ENCODE measurements around the gene ERC2.
"Not testable (repeated sequence)": the region's sequence is repeated elsewhere in the genome, so short reads cannot be mapped to it uniquely, and the experiment has no call there.

ERC2 gene

DNA sequence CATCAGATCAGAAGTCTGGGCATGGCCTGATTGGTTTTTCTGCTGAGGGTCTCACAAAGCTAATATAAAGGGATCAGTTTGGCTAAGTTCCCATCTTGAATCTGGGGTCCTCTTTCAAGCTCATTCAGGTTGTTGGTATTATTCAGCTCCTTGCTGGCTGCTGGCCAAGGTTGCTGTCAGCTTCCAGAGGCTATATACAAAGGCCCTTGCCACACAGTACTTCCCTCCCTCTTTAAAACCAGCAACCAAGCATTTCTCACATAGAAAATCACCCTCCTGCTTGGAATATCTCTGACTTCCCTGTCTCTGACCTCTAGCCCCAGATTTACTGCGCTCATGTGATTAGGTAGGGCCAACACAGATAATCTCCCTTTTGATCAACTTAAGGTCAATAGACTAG is 442.9 kb downstream of the ERC2 start:
- DNase-seq (ENCODE audit: low spot score) (no peak), ATAC-seq (ENCODE audit: low read depth) (no peak)
- Histone ChIP-seq H3K27ac (ENCODE audit: poor library complexity, severe bottlenecking) (no peak overlapping the region), H3K4me1 (ENCODE audit: insufficient read depth, poor library complexity, severe bottlenecking) (no peaks in the 10 kb centered on the region), H3K27me3 (ENCODE audit: insufficient read depth, poor library complexity, severe bottlenecking) (peaks cover 4% of the 10 kb centered on the region), H3K4me3 (ENCODE audit: severe bottlenecking) (no peak overlapping the region), H3K36me3 (ENCODE audit: low read depth) (no peaks in the 10 kb centered on the region), H3K9me3 (ENCODE audit: severe bottlenecking) (no peaks in the 10 kb centered on the region)
- no peak for TF ChIP-seq CTCF (IDR thresholded peaks at IDR 0.05; ENCODE audit: poor library complexity, severe bottlenecking)

- ATAC-seq (ENCODE audit: low read depth) (no peak), DNase-seq (ENCODE audit: low spot score) (no peak)
- TF ChIP-seq CTCF (IDR thresholded peaks at IDR 0.05; ENCODE audit: poor library complexity, severe bottlenecking): no peak
- peaks cover 4% of the 10 kb centered on the region for H3K27me3 ChIP-seq (ENCODE audit: insufficient read depth, poor library complexity, severe bottlenecking)
- H3K4me1 ChIP-seq (ENCODE audit: insufficient read depth, poor library complexity, severe bottlenecking): no peaks in the 10 kb centered on the region
- H3K27ac ChIP-seq (ENCODE audit: poor library complexity, severe bottlenecking): no peak overlapping the region
- H3K9me3 ChIP-seq (ENCODE audit: severe bottlenecking): no peaks in the 10 kb centered on the region
- no peaks in the 10 kb centered on the region for H3K36me3 ChIP-seq (ENCODE audit: low read depth)
- no peak overlapping the region for H3K4me3 ChIP-seq (ENCODE audit: severe bottlenecking)
These were observed 444.7 kb downstream of the ERC2 start for GRCh38 chr3:56023546-56023945.

DNA sequence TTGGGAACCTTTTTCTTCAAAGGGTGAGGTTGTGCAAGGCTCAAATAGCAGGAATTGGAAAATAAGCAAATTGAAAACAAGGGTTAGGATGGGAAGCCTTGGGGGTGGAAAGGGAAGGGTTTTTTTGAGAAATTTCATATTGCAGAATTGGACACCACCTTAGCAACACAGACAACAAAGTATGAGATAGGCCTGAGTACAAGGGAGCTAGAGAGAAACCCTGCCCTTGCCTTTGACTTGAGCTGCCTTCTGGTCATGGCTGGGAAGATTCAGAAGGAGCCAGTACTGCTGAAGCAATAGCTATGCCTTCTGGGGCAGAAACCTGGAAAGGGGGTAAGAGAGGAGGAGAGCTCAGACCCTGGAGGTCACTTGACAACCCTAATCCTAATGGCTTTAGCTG is 445.6 kb downstream of the ERC2 start:
- H3K27ac ChIP-seq (ENCODE audit: poor library complexity, severe bottlenecking): no peak overlapping the region
- H3K36me3 ChIP-seq (ENCODE audit: low read depth): no peaks in the 10 kb centered on the region
- H3K4me1 ChIP-seq (ENCODE audit: insufficient read depth, poor library complexity, severe bottlenecking): no peaks in the 10 kb centered on the region
- DNase-seq (ENCODE audit: low spot score) (no peak), ATAC-seq (ENCODE audit: low read depth) (no peak)
- TF ChIP-seq CTCF (IDR thresholded peaks at IDR 0.05; ENCODE audit: poor library complexity, severe bottlenecking): no peak
- no peak overlapping the region for H3K4me3 ChIP-seq (ENCODE audit: severe bottlenecking)
- no peaks in the 10 kb centered on the region for H3K9me3 ChIP-seq (ENCODE audit: severe bottlenecking)
- no peaks in the 10 kb centered on the region for H3K27me3 ChIP-seq (ENCODE audit: insufficient read depth, poor library complexity, severe bottlenecking)

GRCh38 chr3:56019490-56020146 is 448.6 kb downstream of the ERC2 start:
- Histone ChIP-seq H3K4me1 (ENCODE audit: insufficient read depth, poor library complexity, severe bottlenecking) (no peaks in the 10 kb centered on the region), H3K36me3 (ENCODE audit: low read depth) (no peaks in the 10 kb centered on the region), H3K27me3 (ENCODE audit: insufficient read depth, poor library complexity, severe bottlenecking) (no peaks in the 10 kb centered on the region), H3K9me3 (ENCODE audit: severe bottlenecking) (no peaks in the 10 kb centered on the region), H3K4me3 (ENCODE audit: severe bottlenecking) (no peak overlapping the region), H3K27ac (ENCODE audit: poor library complexity, severe bottlenecking) (no peak overlapping the region)
- no peak for ATAC-seq (ENCODE audit: low read depth)
- TF ChIP-seq CTCF (IDR thresholded peaks at IDR 0.05; ENCODE audit: poor library complexity, severe bottlenecking): no peak
- DNase-seq (ENCODE audit: low spot score): no peak

DNA sequence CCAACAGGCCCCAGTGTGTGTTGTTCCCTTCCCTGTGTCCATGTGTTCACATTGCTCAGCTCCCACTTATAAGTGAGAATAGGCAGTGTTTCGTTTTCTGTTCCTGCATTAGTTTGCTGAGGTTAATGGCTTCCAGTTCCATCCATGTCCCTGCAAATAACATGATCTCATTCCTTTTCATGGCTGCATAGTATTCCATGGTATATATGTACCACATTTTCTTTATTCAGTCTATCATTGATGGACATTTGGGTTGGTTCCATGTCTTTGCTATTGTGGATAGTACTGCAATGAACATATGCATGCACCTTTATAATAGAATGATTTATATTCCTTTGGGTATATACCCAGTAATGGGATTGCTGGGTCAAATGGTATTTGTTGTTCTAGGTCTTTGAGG is 452.9 kb downstream of the ERC2 start:
- not testable (repeated sequence) for DNase-seq (ENCODE audit: low spot score); H3K27ac ChIP-seq (ENCODE audit: poor library complexity, severe bottlenecking); ATAC-seq (ENCODE audit: low read depth); H3K27me3 ChIP-seq (ENCODE audit: insufficient read depth, poor library complexity, severe bottlenecking); H3K36me3 ChIP-seq (ENCODE audit: low read depth); H3K4me3 ChIP-seq (ENCODE audit: severe bottlenecking); H3K4me1 ChIP-seq (ENCODE audit: insufficient read depth, poor library complexity, severe bottlenecking); H3K9me3 ChIP-seq (ENCODE audit: severe bottlenecking)

Data from RWPE2 (cell line).